Ishikawa (cell line): ENCODE data around the gene HIBADH.

Experiments used
- CEBPB ChIP-seq: IDR thresholded peaks from 2 replicates; pipeline ENCODE4 v1.6.1; 2012
- CREB1 ChIP-seq: IDR thresholded peaks from 2 replicates; pipeline ENCODE4 v1.6.1; 2012; ENCODE audit warnings: low read depth
- EGR1 ChIP-seq: IDR thresholded peaks from 2 replicates; pipeline ENCODE4 v1.6.1; 2012
- EP300 ChIP-seq: IDR thresholded peaks from 2 replicates; pipeline ENCODE4 v1.6.1; 2012; ENCODE audit warnings: borderline replicate concordance
- FOXM1 ChIP-seq: IDR thresholded peaks from 2 replicates; pipeline ENCODE4 v1.6.1; 2012; ENCODE audit warnings: low read depth, borderline replicate concordance
- MAX ChIP-seq: IDR thresholded peaks from 2 replicates; pipeline ENCODE4 v1.6.1; 2012
- NFIC ChIP-seq: IDR thresholded peaks from 2 replicates; pipeline ENCODE4 v1.6.1; 2012
- RAD21 ChIP-seq: IDR thresholded peaks from 2 replicates; pipeline ENCODE4 v1.6.1; 2012; ENCODE audit warnings: low read depth
- TAF1 ChIP-seq: IDR thresholded peaks from 2 replicates; pipeline ENCODE4 v1.6.1; 2012; ENCODE audit warnings: low read depth, mild to moderate bottlenecking
- TCF12 ChIP-seq: IDR thresholded peaks from 2 replicates; pipeline ENCODE4 v1.6.1; 2012; ENCODE audit warnings: low read depth
- TEAD4 ChIP-seq: IDR thresholded peaks from 2 replicates; pipeline ENCODE4 v1.6.1; 2012
- USF1 ChIP-seq: IDR thresholded peaks from 2 replicates; pipeline ENCODE4 v1.6.1; 2012
- YY1 ChIP-seq: IDR thresholded peaks from 2 replicates; pipeline ENCODE4 v1.6.1; 2012; ENCODE audit warnings: low read depth
- ZBTB7A ChIP-seq: IDR thresholded peaks from 2 replicates; pipeline ENCODE4 v1.6.1; 2012; ENCODE audit warnings: low read depth
- TF ChIP-seq, protein P1 (sequence below): IDR thresholded peaks from 2 replicates; pipeline ENCODE4 v1.6.1; 2012; ENCODE audit warnings: low read depth, mild to moderate bottlenecking

The HIBADH gene

DNA sequence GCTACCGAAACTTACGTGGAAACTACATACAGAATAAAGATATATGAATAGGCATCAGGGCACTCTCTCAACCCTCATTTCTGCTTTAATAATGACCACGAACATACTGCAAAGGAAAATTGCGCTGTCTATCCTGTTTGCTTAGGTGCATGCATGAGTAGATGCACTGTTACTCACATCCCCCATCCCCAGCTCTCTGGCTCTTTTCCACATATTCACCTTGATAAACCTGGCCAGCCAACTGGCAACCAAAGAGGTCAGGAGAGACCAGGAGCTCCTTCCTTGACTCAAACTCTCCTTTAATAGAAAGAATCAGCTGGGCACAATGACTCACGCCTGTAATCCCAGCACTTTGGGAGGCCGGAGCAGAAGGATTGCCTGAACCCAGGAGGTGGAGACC is 29.6 kb downstream of the HIBADH start:
- TF ChIP-seq, protein P1, sequence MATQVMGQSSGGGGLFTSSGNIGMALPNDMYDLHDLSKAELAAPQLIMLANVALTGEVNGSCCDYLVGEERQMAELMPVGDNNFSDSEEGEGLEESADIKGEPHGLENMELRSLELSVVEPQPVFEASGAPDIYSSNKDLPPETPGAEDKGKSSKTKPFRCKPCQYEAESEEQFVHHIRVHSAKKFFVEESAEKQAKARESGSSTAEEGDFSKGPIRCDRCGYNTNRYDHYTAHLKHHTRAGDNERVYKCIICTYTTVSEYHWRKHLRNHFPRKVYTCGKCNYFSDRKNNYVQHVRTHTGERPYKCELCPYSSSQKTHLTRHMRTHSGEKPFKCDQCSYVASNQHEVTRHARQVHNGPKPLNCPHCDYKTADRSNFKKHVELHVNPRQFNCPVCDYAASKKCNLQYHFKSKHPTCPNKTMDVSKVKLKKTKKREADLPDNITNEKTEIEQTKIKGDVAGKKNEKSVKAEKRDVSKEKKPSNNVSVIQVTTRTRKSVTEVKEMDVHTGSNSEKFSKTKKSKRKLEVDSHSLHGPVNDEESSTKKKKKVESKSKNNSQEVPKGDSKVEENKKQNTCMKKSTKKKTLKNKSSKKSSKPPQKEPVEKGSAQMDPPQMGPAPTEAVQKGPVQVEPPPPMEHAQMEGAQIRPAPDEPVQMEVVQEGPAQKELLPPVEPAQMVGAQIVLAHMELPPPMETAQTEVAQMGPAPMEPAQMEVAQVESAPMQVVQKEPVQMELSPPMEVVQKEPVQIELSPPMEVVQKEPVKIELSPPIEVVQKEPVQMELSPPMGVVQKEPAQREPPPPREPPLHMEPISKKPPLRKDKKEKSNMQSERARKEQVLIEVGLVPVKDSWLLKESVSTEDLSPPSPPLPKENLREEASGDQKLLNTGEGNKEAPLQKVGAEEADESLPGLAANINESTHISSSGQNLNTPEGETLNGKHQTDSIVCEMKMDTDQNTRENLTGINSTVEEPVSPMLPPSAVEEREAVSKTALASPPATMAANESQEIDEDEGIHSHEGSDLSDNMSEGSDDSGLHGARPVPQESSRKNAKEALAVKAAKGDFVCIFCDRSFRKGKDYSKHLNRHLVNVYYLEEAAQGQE: no peak
- no peak for TF ChIP-seq NFIC
- no peak for TF ChIP-seq MAX
- TF ChIP-seq TAF1: no peak
- TF ChIP-seq RAD21: no peak
- TF ChIP-seq TCF12: no peak
- no peak for TF ChIP-seq TEAD4
- no peak for TF ChIP-seq CEBPB
- no peak for TF ChIP-seq ZBTB7A
- TF ChIP-seq CREB1: no peak
- no peak for TF ChIP-seq EGR1
- no peak for TF ChIP-seq USF1
- no peak for TF ChIP-seq FOXM1
- no peak for TF ChIP-seq YY1
- TF ChIP-seq EP300: no peak

- TF ChIP-seq FOXM1 (no peak), MAX (no peak), TEAD4 (no peak), TCF12 (no peak), CREB1 (no peak), CEBPB (no peak)
Observed at GRCh38 chr7:27631391-27631790, 31.3 kb downstream of the HIBADH start.

- TF ChIP-seq CREB1: no peak
- no peak for TF ChIP-seq YY1
- TF ChIP-seq MAX: no peak
- TF ChIP-seq, protein P1: no peak
- no peak for TF ChIP-seq EP300
- no peak for TF ChIP-seq CEBPB
Observed at GRCh38 chr7:27627146-27627545, 35.5 kb downstream of the HIBADH start.

DNA sequence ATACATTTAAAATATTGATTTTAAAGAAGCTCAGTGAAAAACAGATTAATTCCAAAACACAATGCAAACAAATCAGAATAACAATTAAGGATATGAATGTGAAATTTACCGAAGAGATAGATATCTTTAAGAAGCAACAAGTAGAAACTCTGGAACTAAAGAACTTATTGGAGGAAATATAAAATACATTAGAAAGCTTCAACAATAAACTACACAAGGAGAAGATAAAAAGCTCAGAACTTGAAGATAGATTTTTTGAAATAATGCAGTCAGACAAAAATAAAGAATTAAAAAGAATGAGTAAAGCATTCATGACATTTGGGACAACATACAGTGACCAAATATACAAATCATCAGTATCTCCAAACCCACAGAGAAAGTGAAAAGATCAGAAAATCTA is 43.2 kb downstream of the HIBADH start:
- TF ChIP-seq YY1: no peak
- TF ChIP-seq, protein P1: no peak
- TF ChIP-seq USF1: no peak
- no peak for TF ChIP-seq TAF1
- no peak for TF ChIP-seq ZBTB7A
- TF ChIP-seq EP300: no peak
- no peak for TF ChIP-seq CREB1

DNA sequence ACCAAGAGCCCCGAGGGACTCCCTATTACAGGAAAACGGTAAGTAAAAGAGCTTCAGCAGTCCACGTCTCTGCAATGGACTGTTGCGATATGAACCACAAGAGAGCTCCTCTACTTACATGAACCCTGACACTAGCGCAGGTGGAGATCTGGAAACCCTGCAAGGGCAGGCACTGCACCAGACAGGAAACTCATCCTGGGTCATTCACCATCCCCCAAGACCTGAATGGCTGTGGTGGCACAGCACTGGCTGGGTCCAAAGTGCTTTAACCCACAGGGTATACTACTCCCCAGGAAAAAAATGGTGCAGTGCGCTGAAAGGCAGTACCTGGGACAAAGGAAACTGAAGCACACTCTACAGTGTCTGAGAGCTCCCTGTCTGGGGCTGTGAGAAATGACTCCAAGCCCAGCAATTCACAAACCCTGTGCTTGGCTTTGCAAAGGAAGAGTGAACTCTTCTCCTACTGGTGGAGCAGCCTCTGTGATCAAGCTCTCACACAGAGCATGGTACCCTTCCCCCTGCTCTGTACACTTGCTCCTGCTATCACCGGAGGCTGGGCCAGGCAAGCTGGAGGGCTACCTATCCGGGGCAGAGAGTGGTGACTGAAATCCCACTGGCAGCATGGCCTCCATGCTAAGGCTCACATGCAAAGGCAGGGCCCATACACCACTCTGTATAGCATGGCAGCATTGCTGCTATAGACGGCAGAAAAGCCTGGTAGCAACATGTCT is 44.9 kb downstream of the HIBADH start:
- TF ChIP-seq EGR1: no peak
- TF ChIP-seq YY1: no peak
- TF ChIP-seq NFIC: no peak
- no peak for TF ChIP-seq MAX
- TF ChIP-seq, protein P1: no peak
- no peak for TF ChIP-seq CEBPB
- no peak for TF ChIP-seq EP300
- TF ChIP-seq TEAD4: no peak
- no peak for TF ChIP-seq TAF1
- TF ChIP-seq CREB1: no peak
- TF ChIP-seq FOXM1: no peak
- no peak for TF ChIP-seq RAD21
- no peak for TF ChIP-seq ZBTB7A
- no peak for TF ChIP-seq USF1
- no peak for TF ChIP-seq TCF12
